Fibroblast of the aortic adventitia (primary cell): ENCODE results near the gene GP5. TPM values are rescaled to one million over a fixed set of nuclear protein-coding genes. Genes with fewer than 3 reads are reported as not detected.

Experiments
- DNase-seq: peaks from one replicate; pipeline ENCODE4 v3.0.0-alpha.2; 2010; ENCODE audit warnings: low read depth
- H3K4me3 ChIP-seq: 2 replicates; pipeline ENCODE4 v1.5.1; 2011; ENCODE audit warnings: low read depth, mild to moderate bottlenecking, control low read depth, low read length, moderate library complexity
- total RNA-seq: library from RNA; depleted of rRNA; stranded (reverse); fragments of >200 nt; gene quantifications from 2 replicates; pipeline ENCODE4 v1.2.3, GENCODE V29; 2012; ENCODE audit warnings: low replicate concordance
- TF ChIP-seq, protein P1 (sequence below): IDR thresholded peaks from 2 replicates; pipeline ENCODE4 v1.5.1; 2011; ENCODE audit warnings: mild to moderate bottlenecking, low read length, control low read depth, inconsistent platforms; ENCODE audit not compliant: insufficient read depth

Gene GP5
- total RNA-seq, 1 donor = 0.09 TPM

DNA sequence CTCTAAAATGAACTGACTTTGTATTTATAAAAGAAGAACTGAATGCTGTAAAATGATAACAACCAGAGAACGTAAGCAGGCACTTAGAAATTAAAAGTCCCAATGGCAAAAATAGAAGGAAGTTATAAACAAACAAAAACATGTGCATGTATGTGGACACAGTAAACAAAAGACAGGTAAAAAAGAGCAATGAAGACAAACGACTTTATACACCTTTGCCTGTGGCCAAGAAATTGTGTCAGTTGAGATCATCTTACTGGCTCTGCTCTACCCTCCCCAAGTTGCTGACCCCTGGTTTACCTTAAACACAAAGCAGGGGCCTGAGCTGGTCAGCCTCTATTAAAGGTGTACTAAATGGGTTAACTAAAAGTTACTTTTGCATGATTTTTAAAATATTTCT, 41.7 kb upstream of the GP5 start:
- H3K4me3 ChIP-seq = no peak overlapping the region
- TF ChIP-seq, protein P1, sequence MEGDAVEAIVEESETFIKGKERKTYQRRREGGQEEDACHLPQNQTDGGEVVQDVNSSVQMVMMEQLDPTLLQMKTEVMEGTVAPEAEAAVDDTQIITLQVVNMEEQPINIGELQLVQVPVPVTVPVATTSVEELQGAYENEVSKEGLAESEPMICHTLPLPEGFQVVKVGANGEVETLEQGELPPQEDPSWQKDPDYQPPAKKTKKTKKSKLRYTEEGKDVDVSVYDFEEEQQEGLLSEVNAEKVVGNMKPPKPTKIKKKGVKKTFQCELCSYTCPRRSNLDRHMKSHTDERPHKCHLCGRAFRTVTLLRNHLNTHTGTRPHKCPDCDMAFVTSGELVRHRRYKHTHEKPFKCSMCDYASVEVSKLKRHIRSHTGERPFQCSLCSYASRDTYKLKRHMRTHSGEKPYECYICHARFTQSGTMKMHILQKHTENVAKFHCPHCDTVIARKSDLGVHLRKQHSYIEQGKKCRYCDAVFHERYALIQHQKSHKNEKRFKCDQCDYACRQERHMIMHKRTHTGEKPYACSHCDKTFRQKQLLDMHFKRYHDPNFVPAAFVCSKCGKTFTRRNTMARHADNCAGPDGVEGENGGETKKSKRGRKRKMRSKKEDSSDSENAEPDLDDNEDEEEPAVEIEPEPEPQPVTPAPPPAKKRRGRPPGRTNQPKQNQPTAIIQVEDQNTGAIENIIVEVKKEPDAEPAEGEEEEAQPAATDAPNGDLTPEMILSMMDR = no peak
- no peak for DNase-seq

DNA sequence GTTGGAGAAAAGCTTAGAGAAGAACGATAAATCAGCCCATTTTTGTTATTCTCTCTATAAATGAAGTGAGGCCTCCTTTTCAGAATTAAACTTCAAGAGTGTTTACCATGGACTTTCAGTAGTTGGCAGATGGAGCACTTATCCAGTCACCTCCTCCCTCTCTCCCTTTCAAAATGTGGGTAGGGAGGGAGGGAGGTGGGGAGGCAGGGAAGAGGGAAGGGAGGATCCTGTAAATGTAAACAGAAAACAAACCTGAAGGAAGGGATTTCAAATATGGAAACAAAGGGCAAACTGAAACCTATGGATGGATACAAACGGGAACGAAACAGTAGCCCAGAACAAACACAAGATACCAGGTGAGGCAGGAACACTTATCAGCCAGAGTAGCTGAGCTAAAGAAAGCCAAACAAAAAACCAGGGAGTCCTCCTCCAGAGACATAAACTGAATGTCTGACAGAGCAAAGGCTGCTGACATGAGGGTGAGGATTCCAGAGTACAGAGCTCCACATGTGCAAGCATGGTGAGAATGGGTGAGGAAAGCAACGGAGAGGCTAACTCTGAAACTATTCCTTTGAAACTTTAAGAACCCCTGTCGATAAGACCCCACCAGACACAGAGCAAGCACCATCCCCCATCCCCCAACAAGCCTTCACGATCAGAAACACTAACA, 41.0 kb upstream of the GP5 start:
- DNase-seq = no peak
- TF ChIP-seq, protein P1 = no peak
- no peak overlapping the region for H3K4me3 ChIP-seq

DNA sequence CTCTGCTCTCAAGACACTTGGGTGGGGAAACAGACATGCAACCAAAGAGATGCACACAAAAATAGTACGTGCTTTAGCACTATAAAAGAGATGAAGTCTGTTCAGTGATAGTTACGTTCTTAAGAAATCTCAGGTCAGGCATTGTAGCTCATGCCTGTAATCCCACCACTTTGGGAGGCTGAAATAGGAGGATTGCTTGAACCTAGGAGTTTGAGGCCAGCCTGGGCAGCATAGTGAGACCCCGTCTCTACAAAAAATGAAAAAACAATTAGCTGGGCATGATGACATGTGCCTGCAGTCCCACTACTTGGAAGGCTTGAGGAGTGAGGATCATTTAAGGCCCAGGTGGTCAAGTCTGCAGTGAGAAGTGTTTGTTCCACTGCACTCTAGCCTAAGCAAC, 35.4 kb upstream of the GP5 start:
- TF ChIP-seq, protein P1 = no peak
- DNase-seq = no peak
- no peak overlapping the region for H3K4me3 ChIP-seq

DNA sequence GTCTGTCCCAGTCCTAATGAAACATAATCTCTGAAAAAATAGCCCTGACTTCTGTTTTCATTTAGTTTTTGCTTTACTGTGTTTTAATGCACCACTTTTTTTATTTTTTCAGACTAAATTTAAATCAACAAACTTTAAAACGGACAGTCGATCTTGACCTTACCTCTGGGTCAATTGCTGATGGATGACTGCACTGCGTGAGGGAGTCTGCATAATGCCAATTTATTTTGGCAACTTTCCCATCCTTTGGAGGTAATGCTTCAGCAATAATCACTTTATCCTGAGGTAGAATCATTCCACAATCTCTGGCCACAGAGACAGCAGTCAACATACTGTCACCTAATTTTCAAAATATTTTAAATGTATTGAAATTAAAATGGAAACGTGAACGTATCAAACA, 32.5 kb upstream of the GP5 start:
- TF ChIP-seq, protein P1 = no peak
- DNase-seq = no peak
- no peak overlapping the region for H3K4me3 ChIP-seq

DNA sequence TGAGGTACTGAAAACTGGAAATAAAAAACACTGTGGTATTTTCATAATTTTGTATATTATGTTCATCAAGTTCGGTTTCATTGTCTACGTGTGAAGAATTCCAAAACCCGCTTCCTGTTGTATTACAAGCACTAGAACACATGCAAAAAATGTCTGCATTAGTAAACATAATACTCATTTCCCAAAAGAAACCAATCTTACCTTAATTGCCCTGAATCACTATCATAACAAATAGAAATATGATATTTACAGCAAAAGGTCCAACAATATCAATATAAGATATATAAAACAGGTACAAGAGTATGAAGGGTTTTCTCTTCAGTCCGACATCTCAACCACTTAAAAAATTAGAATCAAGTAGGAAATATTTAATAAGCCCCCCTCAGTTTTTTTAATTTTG, 26.3 kb upstream of the GP5 start:
- TF ChIP-seq, protein P1 = no peak
- no peak for DNase-seq
- H3K4me3 ChIP-seq = no peak overlapping the region

DNA sequence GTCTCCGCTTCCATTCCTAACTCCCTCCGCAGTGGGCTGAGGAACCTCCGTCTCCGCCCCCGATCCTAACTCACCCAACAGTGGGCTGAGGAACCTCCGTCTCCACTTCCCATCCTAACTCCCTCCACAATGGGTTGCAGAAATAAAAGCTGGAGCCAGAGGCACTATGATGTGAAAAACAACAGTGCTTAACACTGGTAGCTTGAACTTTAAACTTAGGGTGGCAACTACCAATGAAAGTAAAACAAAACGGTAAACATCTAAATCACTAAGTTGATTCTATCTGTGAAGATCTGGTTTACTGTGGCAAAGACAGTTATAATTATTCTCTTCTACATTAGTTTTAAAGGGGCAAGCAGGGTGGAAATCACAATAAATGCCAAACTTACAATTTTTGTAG, 25.9 kb upstream of the GP5 start:
- TF ChIP-seq, protein P1 = no peak
- DNase-seq = no peak
- no peak overlapping the region for H3K4me3 ChIP-seq

DNA sequence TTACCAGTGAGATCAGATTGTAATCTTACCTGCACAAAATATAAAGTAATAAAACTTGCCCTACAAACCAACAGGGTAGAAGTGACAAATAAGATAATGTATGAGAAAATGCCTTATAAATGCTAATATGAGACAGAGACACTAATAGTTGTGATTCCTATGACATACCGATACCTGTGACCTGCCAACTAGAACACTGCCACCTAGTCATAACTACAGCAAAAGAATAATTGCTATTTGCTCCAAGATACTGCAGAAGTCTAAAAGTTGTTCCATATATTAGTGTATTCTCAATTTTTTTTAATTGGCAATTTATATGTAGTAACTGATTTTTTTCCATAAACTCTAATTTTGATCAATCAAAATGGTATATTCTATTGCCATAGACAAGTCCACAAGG, 25.3 kb upstream of the GP5 start:
- no peak for DNase-seq
- no peak overlapping the region for H3K4me3 ChIP-seq
- TF ChIP-seq, protein P1 = no peak
